Parathyroid adenoma (tissue), 2 donors: ENCODE data around the gene CELF3.
A peak's percentile ranks its signal among the peaks of the same experiment; 100 is the strongest.

Experiments
- H2AFZ ChIP-seq: fragments of 300-600 bp; sonication (generic); one replicate; pipeline ENCODE4 v1.7.0; 2017; ENCODE audit warnings: antibody characterized with exemption, mild to moderate bottlenecking
- H3K27ac ChIP-seq: fragments of 300-600 bp; sonication (generic); one replicate; pipeline ENCODE4 v1.7.0; 2017
- H3K27me3 ChIP-seq: fragments of 300-600 bp; sonication (generic); one replicate; pipeline ENCODE4 v1.7.0; 2017; ENCODE audit warnings: low read length; ENCODE audit not compliant: control insufficient read depth, insufficient read depth
- H3K36me3 ChIP-seq: fragments of 300-600 bp; sonication (generic); one replicate; pipeline ENCODE4 v1.7.0; 2017; ENCODE audit warnings: low read length; ENCODE audit not compliant: control insufficient read depth, insufficient read depth
- H3K4me1 ChIP-seq: fragments of 300-600 bp; sonication (generic); one replicate; pipeline ENCODE4 v1.7.0; 2017; ENCODE audit warnings: control low read depth
- H3K4me2 ChIP-seq: fragments of 300-600 bp; sonication (generic); one replicate; pipeline ENCODE4 v1.7.0; 2017; ENCODE audit warnings: low read length
- H3K4me3 ChIP-seq: fragments of 300-600 bp; sonication (generic); one replicate; pipeline ENCODE4 v1.7.0; 2017; ENCODE audit warnings: low read depth, low read length
- H3K79me2 ChIP-seq: fragments of 300-600 bp; sonication (generic); one replicate; pipeline ENCODE4 v1.7.0; 2017; ENCODE audit warnings: control low read depth
- H3K9ac ChIP-seq: fragments of 300-600 bp; sonication (generic); one replicate; pipeline ENCODE4 v1.7.0; 2017; ENCODE audit warnings: mild to moderate bottlenecking
- H3K9me3 ChIP-seq: fragments of 300-600 bp; sonication (generic); one replicate; pipeline ENCODE4 v1.7.0; 2017; ENCODE audit warnings: low read length; ENCODE audit not compliant: control insufficient read depth
- TF ChIP-seq, protein P1 (sequence below): fragments of 300-600 bp; sonication (generic); IDR thresholded peaks from one replicate; pipeline ENCODE4 v1.7.0; 2017; ENCODE audit warnings: antibody characterized with exemption, mild to moderate bottlenecking
- donor health status: primary hyperparathyroidism.

The CELF3 gene

GRCh38 chr1:151728151-151729054 lies 11.8 kb upstream of the CELF3 start:
- H3K9ac ChIP-seq, result no peak overlapping the region
- TF ChIP-seq, protein P1, sequence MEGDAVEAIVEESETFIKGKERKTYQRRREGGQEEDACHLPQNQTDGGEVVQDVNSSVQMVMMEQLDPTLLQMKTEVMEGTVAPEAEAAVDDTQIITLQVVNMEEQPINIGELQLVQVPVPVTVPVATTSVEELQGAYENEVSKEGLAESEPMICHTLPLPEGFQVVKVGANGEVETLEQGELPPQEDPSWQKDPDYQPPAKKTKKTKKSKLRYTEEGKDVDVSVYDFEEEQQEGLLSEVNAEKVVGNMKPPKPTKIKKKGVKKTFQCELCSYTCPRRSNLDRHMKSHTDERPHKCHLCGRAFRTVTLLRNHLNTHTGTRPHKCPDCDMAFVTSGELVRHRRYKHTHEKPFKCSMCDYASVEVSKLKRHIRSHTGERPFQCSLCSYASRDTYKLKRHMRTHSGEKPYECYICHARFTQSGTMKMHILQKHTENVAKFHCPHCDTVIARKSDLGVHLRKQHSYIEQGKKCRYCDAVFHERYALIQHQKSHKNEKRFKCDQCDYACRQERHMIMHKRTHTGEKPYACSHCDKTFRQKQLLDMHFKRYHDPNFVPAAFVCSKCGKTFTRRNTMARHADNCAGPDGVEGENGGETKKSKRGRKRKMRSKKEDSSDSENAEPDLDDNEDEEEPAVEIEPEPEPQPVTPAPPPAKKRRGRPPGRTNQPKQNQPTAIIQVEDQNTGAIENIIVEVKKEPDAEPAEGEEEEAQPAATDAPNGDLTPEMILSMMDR, result no peak
- no peak overlapping the region for H3K4me3 ChIP-seq

GRCh38 chr1:151723726-151724370 lies 7.2 kb upstream of the CELF3 start:
- Histone ChIP-seq H3K9ac (no peak overlapping the region), H3K4me3 (no peak overlapping the region), H2AFZ (peak overlapping the region; percentile 45), H3K27ac (no peak overlapping the region), H3K4me2 (no peak overlapping the region), H3K36me3 (no peaks in the 10 kb centered on the region), H3K9me3 (no peaks in the 10 kb centered on the region), H3K27me3 (no peaks in the 10 kb centered on the region), H3K79me2 (no peaks in the 10 kb centered on the region), H3K4me1 (peaks cover 5% of the 10 kb centered on the region)
- TF ChIP-seq, protein P1, result no peak

More at GRCh38 chr1:151728151-151729054, 11.8 kb upstream of the CELF3 start:
- H3K27ac ChIP-seq, result peak overlapping the region; percentile 80
- H3K4me1 ChIP-seq, result peaks cover 5% of the 10 kb centered on the region
- no peaks in the 10 kb centered on the region for H3K27me3 ChIP-seq
- no peaks in the 10 kb centered on the region for H3K79me2 ChIP-seq
- no peaks in the 10 kb centered on the region for H3K36me3 ChIP-seq
- peak overlapping the region; percentile 58 for H2AFZ ChIP-seq
- H3K9me3 ChIP-seq, result no peaks in the 10 kb centered on the region
- H3K4me2 ChIP-seq, result no peak overlapping the region

- no peak overlapping the region for H3K9ac ChIP-seq
- H3K27ac ChIP-seq, result no peak overlapping the region
- peaks cover 6% of the 10 kb centered on the region for H3K4me1 ChIP-seq
- H3K79me2 ChIP-seq, result no peaks in the 10 kb centered on the region
- TF ChIP-seq, protein P1, result no peak
- peak overlapping the region; percentile 84 for H2AFZ ChIP-seq
- no peak overlapping the region for H3K4me3 ChIP-seq
- no peaks in the 10 kb centered on the region for H3K27me3 ChIP-seq
- H3K36me3 ChIP-seq, result no peaks in the 10 kb centered on the region
- H3K4me2 ChIP-seq, result no peak overlapping the region
- no peaks in the 10 kb centered on the region for H3K9me3 ChIP-seq
These were observed 5.3 kb upstream of the CELF3 start for GRCh38 chr1:151721788-151722510.

DNA sequence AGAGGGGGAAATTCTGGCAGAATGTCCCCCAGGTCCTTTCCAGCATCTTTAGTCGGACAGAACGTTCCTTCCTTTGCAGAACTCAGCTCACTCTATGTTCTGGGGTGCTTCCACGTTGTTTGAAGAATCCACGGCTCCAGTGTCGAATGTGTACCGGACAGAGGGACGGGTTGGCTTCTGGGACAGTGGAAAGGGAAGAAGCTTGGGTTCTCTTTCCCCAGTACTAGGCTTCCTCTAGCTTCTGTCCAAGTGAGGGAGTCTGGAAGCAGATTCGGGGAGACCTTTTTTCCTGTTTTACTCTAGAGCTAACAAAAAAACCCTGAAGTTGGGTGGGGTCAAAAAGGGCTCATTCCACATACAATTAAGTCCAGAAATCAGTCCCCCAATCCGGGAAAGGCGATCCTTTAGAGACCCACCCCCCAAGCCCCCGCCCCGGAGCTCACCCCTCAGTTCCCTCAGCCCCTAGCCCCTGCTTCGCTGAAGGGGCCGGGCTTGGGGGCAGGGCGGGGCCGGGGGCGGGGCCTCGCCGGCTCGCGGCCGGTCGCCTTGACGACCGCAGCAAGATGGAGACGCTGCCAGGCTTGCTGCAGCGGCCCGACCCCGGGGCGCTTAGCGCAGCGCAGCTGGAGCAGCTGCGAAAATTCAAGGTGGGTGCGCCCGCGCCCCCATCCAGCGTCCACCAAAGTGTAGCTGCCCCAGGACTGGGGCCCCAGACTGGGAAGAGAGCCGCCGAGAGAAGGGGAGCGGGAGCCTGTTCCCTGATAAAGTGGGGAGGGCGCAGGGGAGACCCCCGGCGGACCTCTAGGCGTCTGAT lies 4.6 kb upstream of the CELF3 start, which contains the start of gene RIIAD1:
Gene RIIAD1 (plus strand): TSS at position 549 of the 814 bp plus-strand sequence. CDS start 15 bp downstream, at position 564.
- Histone ChIP-seq H3K4me2 (peak within 1 kb of the TSS; percentile 37), H3K36me3 (no peaks in the 10 kb centered on the region), H3K9ac (no peak within 1 kb of the TSS), H3K9me3 (no peaks in the 10 kb centered on the region), H3K27ac (peak within 1 kb of the TSS; percentile 58), H2AFZ (peak within 1 kb of the TSS; percentile 84), H3K27me3 (no peaks in the 10 kb centered on the region), H3K4me1 (peaks cover 6% of the 10 kb centered on the region), H3K79me2 (no peaks in the 10 kb centered on the region), H3K4me3 (no peak within 1 kb of the TSS)
- TF ChIP-seq, protein P1, result no peak
